ENCODE results near the gene CENPM.
A peak's percentile ranks its signal among the peaks of the same experiment; 100 is the strongest.

Gene CENPM

GRCh38 chr22:41931701-41932269 lies 15.2 kb downstream of the CENPM start:
- no peak for DNase-seq (ENCODE audit: low spot score)

GRCh38 chr22:41929418-41929810 lies 17.5 kb downstream of the CENPM start:
- DNase-seq (ENCODE audit: low spot score): no peak

GRCh38 chr22:41928593-41929417 lies 18.1 kb downstream of the CENPM start:
- no peak for DNase-seq (ENCODE audit: low spot score)

- no peak for DNase-seq (ENCODE audit: low spot score)
Measured at GRCh38 chr22:41927813-41928212, 19.1 kb downstream of the CENPM start.

GRCh38 chr22:41925783-41926460 lies 21.0 kb downstream of the CENPM start:
- DNase-seq (ENCODE audit: low spot score): peak; percentile 82

- DNase-seq (ENCODE audit: low spot score): no peak
Measured at GRCh38 chr22:41923595-41924276, 23.2 kb downstream of the CENPM start.

GRCh38 chr22:41922940-41923594 lies 23.9 kb downstream of the CENPM start:
- DNase-seq (ENCODE audit: low spot score): no peak

GRCh38 chr22:41922328-41922727 lies 24.6 kb downstream of the CENPM start:
- no peak for DNase-seq (ENCODE audit: low spot score)

GRCh38 chr22:41920271-41920976 lies 26.5 kb downstream of the CENPM start:
- DNase-seq (ENCODE audit: low spot score): no peak

GRCh38 chr22:41919357-41920224 lies 27.4 kb downstream of the CENPM start:
- peak; percentile 81 for DNase-seq (ENCODE audit: low spot score)

GRCh38 chr22:41917903-41918791 lies 28.8 kb downstream of the CENPM start:
- DNase-seq (ENCODE audit: low spot score): no peak

- DNase-seq (ENCODE audit: low spot score): no peak
Measured at GRCh38 chr22:41917375-41917902, 29.5 kb downstream of the CENPM start.

GRCh38 chr22:41916745-41917358 lies 30.1 kb downstream of the CENPM start:
- DNase-seq (ENCODE audit: low spot score): no peak

- no peak for DNase-seq (ENCODE audit: low spot score)
Measured at GRCh38 chr22:41915786-41916493, 31.0 kb downstream of the CENPM start.

GRCh38 chr22:41915035-41915785 lies 31.7 kb downstream of the CENPM start, which contains the start of gene SHISA8:
Gene SHISA8, minus strand, starts transcription at chr22:41915074. Its CDS starts 407 bp downstream, at chr22:41914667.
- peak; percentile 69 for DNase-seq (ENCODE audit: low spot score)

GRCh38 chr22:41914611-41915034 lies 32.3 kb downstream of the CENPM start:
- DNase-seq (ENCODE audit: low spot score): peak; percentile 39

Measured in GM03348 (cell line).